GM20431 (cell line): ENCODE data around the gene DCK.
"Not testable (repeated sequence)": the region's sequence is repeated elsewhere in the genome, so short reads cannot be mapped to it uniquely, and the experiment has no call there.

Experiments
- in situ Hi-C: fragments of 300-500 bp; cut with MseI, MboI; formaldehyde crosslinking; loops from one replicate; pipeline ENCODE4 v1.15.0; 2020; ENCODE audit warnings: low sequenced_read_pairs; ENCODE audit not compliant: unreplicated experiment

Gene DCK

DNA sequence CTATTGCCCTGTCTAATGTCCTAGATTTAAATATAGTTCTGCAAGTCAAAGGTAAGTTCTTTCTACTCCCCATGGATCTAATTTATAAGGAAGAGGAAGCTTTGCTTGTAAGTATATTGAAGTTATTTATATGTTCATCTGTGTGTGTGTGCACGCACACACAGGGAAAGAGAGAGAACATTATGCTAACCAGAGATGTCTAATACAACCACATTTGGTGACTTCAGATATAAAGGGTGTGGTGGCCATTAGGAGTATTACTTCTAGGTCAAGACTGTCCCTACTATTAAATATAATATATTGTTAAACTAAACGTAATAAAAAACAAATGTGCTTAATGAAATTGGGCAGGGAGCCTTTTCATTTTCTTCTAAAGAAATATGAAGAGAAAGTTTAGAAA, 4.1 kb downstream of the DCK start:
- in situ Hi-C loops: no loop called here

DNA sequence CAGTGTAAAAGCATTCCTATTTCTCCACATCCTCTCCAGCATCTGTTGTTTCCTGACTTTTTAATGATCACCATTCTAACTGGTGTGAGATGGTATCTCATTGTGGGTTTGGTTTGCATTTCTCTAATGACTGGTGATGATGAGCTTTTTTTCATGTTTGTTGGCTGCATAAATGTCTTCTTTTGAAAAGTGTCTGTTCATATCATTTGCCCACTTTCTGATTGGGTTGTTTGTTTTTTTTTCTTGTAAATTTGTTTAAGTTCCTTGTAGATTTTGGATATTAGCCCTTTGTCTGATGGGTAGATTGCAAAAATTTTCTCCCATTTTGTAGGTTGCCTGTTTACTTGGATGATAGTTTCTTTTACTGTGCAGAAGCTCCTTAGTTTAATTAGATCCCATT, 6.2 kb downstream of the DCK start:
- in situ Hi-C loops: not testable (repeated sequence)

DNA sequence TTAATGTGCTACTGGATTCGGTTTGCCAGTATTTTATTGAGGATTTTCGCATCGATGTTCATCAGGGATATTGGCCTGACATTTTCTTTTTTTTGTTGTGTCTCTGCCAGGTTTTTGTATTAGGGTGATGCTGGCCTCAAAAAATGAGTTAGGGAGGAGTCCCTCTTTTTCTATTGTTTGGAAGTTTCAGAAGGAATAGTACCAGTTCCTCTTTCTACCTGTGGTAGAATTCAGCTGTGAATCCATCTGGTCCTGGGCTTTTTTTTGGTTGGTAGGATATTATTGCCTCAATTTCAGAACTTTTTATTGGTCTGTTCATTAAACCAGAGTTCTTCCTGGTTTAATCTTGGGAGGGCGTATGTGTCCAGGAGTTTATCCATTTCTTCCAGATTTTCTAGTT, 7.9 kb downstream of the DCK start:
- in situ Hi-C loops: not testable (repeated sequence)

DNA sequence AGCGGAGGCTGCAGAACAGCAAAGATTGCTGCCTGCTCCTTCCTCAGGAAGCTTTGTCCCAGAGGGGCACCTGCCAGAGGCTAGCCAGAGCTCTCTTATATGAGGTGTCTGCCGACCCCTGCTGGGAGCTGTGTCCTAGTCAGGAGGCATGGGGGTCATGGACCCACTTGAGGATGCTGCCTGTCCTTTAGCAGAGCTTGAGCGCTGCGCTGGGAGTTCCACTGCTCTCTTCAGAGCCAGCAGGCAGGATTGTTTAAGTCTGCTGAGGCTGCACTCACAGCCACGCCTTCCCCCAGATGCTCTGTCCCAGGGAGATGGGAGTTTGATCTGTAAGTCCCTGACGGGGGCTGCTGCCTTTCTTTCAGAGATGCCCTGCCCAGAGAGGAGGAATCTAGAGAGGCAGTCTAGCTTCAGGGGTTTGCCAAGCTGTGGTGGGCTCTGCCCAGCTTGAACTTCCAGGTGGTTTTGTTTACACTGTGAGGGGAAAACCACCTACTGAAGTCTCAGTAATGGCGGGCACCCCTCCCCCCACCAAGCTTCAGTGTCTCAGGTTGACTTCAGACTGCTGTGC, 10.9 kb downstream of the DCK start:
- in situ Hi-C loops: no loop called here

DNA sequence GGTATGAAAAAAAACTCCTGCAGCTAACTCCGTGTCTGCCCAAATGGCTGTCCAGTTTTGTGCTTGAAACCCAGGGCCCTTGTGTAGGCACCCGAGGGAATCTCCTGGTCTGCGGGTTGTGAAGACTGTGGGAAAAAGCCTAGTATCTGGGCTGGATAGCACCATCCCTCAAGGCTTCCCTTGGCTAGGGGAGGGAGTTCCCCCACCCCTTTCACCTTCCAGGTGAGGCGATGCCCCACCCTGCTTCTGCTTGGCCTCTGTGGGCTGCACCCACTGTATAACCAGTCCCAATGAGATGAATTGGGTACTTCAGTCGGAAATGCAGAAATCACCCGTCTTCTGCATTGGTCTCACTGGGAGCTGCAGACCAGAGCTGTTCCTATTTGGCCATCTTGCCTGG, 11.6 kb downstream of the DCK start:
- in situ Hi-C loops: not testable (repeated sequence)

DNA sequence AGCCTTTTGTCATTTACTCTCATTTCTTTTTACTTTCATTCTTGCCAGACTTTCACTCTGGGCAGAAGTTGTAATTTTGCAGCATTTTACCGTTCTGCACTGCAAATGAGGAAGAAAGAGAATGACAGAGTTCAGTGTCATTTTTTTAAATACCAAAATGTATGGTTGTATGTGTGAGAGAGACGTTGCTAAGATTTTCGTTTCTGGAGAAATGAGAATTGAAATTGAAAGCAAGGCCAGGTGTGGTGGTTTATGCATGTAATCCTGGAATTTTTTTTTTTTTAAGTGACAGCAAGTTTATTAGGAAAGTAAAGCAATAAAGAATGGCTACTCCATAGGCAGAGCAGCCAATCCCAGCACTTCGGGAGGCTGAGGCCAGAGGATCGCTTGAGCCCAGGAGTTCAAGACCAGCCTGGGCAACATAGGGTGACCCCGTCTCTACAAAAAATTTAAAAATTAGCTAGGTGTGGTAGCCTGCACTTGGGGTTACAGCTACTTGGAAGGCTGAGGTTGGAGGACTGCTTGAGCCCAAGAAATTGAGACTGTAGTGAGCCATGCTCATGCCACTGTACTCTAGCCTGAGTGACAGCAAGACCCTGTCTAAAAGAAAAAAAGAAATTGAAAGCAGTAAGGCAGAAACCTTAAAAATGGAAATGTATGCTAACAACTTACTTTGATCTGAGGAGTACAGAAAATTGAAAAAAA, 12.9 kb downstream of the DCK start:
- in situ Hi-C loops: no loop called here

DNA sequence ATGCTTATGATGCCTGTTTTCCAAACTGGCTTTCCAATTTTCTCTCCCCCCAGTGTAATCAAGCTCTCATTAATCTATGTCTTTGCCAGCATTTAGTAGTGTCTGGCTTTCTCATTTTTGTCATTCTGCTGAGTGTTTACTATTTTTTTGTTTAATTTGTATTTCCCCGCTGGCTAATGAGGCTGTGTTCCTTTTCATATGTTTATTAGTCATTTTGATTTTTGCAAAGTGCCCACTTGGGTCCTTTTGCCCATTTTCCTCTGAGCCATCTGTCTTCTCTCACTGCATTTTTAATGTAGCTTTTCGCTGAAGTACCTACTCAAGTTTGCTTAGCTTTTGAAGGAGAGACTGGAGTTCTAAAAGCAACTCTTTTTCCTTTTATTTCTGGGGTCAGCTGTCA, 14.7 kb downstream of the DCK start:
- in situ Hi-C loops: no loop called here

DNA sequence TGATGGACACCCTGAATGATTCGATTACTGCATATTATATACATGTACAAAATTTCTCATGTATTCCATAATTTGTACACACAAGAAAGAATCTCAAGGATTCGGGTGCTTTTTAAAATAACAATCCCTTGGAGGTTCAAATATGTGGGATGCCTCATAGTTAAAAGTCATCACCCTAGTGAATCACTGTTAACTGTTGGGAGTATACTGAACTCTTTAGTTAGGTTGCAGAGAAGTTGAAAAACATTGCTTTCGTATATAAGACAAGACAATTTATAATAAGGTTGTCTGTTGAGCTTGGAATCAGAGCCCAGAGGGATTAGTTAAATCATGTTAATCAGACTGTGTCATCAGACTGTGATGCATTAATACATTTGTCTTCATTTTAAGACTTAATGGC, 15.6 kb downstream of the DCK start:
- in situ Hi-C loops: no loop called here

DNA sequence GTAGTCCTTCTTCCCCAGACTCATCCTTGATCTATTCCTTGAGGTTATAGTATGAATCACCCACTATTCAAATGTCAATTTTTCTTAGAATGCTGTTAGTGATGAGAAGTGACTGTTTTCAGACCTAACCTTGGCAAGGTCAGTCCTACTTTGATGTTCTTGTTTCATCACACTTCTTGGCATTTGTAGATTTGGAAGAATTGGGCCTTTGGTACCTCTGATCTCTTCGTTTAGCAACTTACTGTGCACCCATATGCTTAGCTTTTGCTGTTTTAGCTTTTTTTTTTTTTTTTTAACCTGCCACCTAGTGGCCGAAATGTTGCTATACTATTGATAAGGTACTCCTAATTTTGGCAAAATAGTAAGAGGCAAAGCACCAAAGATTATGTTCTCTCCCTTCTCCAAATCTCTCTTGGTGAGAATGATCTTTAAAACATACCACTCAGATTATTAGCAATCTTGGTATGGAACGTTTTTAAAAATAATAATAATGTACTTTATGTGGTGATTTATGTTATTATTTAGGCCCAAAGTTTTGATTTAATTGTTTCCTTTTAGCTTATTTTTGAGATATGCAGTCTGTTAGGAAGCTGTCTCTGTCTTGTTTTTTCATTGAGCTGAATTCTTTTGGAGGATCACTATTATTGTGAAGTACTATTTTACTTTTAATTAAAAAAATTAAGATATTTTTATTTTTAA, 16.6 kb downstream of the DCK start:
- in situ Hi-C loops: no loop called here

DNA sequence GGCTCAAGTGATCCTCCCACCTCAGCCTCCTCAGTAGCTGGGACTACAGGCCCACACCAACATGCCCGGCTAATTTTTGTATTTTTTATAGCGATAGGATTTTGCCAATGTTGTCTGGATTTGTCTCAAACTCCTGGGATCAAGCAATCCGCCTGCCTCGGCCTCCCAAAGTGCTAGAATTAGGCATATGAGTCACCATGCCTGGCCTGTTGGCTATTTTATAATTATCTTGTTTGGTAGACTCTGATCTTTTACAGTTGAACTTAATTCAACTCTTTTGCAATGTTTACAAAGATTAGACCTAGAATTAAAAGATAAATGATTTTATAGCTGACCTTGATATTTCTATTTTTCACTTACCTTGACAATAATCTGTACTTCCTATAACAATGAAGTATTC, 18.0 kb downstream of the DCK start:
- in situ Hi-C loops: no loop called here

DNA sequence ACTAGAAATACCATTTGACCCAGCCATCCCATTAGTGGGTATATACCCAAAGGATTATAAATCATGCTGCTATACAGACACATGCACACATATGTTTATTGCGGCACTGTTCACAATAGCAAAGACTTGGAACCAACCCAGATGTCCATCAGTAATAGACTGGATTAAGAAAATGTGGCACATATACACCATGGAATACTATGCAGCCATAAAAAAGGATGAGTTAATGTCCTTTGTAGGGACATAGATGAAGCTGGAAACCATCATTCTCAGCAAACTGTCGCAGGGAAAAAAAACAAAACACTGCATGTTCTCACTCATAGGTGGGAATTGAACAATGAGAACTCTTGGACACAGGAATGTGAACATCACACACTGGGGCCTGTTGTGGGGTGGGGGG, 23.9 kb downstream of the DCK start:
- in situ Hi-C loops: not testable (repeated sequence)

DNA sequence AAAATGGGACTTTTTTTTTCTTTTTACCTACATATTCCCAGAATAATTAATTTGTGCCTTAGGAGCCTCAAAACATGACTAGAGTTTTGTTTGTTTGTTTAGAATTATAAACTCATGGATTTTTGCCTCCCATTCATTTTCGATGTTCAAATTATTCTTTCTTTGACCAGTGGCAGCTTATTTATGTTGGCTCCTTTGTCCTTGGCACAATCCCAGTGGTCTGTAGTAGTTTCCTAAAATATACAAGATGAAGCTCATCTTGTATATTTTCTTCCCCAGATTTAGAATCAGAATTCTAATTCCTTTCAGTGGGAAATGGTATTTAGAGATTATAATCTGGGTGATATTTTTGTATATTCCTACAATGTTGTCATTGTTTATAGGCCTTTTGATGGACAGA, 27.2 kb downstream of the DCK start:
- in situ Hi-C loops: no loop called here

DNA sequence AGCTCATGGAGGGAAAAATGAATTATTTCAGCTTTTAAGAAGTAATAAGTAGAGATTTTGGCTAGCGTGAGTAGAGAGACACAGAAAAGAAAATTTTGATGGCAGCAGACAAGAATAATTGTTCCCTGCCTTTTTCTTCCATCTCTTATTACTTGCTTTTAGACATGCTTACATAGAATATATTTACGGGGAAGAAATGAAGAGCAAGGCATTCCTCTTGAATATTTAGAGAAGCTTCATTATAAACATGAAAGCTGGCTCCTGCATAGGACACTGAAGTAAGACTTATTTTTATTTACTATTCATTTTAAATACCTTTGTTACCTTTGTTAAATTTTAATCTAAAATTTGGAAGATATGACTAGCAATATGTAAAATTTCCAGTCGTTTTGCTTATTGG, 32.2 kb downstream of the DCK start:
- in situ Hi-C loops: no loop called here

DNA sequence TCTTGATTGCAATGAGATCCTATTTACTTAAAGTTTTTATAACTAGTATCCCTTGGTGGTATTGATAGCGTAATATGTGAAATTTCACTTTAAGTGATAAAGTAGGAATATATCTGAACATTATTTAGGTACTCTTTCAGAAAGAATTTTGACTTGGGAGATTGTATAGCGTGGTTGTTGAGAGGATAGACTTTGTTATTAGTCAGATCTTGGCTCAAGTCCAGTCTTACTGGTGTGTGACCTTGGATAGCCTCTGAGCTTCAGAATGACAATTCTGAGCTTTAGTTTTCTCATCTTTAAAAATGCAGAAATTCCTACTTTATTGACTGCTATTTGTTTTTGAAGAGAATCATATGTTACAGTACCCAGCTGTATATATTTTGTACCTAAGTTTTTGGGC, 32.6 kb downstream of the DCK start:
- in situ Hi-C loops: no loop called here

DNA sequence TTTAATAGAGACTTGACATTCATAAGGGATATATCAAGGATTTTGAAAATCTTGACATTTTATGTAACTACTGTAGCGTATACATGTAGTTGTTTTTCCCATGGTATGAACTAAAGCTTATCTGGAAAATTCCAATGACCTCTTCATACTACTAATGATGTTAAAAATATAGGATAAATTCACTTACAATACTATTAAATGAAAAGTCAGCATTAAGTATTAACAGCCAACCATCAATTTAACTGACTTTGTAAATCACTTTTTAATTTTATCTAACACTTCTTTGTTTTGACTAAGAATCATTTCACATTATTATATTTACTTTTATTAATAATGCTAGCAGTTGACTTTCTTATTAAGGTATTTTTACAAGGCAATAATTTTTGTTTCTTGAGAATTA, 34.2 kb downstream of the DCK start:
- in situ Hi-C loops: no loop called here

DNA sequence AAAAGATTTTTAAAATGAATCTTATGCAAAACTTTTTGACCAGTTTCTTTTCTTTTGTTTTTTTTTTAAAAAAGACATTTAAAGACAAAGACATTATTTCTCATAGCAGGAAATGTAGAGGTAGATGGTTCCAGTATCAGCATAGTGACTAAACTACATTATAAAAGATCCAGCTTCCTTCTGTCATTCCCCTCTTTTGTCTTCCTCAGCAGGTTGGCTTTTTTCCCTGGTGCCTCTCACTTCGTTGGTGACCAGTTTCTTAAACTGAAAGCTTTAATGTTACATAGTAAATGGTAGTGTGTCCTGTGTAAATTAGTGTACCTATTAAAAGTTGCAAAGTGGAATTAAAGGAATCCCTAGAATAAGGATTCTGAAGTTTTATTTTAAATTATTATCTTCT, 36.1 kb downstream of the DCK start:
- in situ Hi-C loops: no loop called here

DNA sequence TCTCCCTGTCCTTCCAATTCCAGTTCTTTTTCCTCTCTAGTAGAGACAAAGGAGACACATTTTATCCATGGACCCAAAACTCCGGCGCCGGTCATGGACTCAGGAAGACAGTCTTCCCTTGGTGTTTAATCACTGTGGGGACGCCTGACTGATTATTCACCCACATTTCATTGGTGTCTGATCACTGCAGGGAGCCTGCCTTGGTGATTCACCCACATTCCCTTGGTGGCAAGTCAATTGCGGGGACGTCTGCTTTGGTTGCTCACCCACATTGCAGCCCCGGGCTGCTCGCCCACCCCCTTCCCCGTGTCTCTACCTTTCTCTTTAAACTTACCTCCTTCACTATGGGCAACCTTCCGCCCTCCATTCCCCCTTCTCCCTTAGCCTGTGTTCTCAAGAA, 38.7 kb downstream of the DCK start:
- in situ Hi-C loops: not testable (repeated sequence)

DNA sequence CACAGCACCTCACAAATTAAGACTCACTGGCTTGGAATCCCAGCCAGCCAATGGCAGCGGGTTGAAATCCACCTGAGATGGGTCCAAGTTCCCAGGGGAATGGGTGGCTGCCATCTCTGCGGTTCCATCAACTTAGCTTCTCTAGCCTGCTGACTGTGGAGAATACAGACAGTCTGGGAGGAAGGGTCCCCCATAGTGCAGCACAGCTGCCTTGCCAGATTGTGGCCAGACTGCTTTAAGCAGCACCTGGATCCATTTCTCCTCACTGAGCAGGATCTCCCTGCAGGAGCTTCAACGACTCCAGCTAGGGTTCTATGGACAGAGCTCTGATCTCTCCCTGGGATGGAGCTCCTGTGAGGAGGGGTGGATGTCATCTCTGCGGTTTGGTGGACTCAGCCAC, 51.8 kb downstream of the DCK start:
- in situ Hi-C loops: no loop called here

DNA sequence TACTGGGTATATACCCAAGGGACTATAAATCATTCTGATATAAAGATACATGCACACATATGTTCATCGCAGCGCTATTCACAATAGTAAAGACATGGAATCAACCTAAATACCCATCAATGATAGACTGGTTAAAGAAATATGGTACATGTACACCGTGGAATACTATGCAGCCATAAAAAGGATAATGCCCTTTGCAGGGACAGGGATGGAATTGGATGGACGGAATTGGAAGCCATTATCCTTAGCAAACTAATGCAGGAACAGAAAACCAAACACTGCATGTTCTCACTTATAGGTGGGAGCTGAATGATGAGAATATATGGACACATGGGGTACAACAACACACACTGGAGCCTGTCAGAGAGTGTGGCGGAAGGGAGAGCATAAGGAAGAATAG, 55.9 kb downstream of the DCK start:
- in situ Hi-C loops: no loop called here

DNA sequence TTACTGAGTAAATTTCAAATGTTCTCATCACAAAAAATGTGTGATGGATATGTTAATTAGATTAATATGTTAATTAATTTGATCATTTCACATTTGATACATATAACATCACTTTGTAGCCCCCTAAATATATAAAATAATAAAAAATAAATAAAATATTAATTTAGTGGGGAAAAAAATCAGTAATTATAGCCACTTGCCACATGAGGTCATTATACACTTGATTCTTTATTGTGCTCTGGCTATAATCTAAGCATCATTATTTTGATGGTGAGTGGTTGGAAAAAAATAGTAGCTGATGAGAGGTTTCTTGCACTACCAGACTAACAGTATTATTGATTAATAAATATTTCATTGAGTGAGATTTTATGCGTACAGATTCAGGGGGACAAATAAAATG, 57.4 kb downstream of the DCK start:
- in situ Hi-C loops: no loop called here

DNA sequence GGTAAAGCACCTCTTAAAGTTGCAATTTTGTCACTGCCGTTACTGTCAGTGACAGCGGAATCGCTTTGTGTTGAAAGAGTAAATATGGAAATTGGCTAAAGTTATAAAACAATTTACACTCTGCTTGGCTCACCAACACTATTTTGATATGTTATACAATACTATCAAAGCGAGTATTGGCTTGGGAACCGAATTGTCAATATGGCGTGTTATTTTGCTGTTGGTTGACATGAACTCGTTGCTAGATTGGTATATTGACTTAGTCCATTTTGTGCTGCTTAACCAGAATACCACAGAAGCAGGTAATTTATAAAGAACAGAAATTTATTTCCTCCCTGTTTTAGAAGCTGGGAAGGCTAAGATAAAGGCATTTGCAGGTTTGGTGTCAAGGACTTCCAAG, 58.6 kb downstream of the DCK start:
- in situ Hi-C loops: no loop called here

DNA sequence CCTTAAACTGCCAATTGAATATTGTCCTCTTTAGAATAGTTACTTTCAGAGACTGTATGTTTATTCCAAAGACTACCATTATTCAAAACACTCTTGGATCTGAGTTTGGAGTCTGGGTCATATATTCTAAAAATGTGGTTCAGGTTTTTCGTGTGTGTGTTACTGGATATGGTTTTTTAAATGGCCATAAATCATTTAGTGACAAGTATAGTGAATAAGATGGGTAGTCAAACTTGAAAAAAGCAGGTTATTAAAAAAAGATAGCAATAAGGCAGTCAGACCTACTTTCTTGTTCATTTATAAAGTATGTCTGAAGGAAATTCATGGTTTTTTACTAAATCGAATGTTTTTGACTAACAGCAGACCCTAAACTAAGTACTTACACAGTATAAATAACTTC, 59.3 kb downstream of the DCK start:
- in situ Hi-C loops: no loop called here
